CD14-positive monocyte (primary cell): Measurements from ENCODE around the gene CDCA4. TPM values are rescaled to one million over a fixed set of nuclear protein-coding genes. Genes with fewer than 3 reads are reported as not detected.

Source experiments
- DNase-seq, 3 donors: peaks; one replicate each; pipeline ENCODE4 v3.0.0-alpha.2; 2011 to 2022
- H2AFZ ChIP-seq: 2 replicates; pipeline ENCODE4 v1.6.0; 2012; ENCODE audit warnings: mild to moderate bottlenecking, low read depth, low read length, inconsistent platforms; ENCODE audit not compliant: insufficient read depth, poor library complexity, severe bottlenecking
- H3K27ac ChIP-seq, 2 donors: 1 replicate in 1 of 2; 2 replicates in 1 of 2; pipeline ENCODE4 v1.5.1; 2012 to 2013; ENCODE audit warnings: low read length in 2 of 2, control low read depth in 1 of 2, inconsistent platforms in 1 of 2, low read depth in 1 of 2, mild to moderate bottlenecking in 1 of 2
- H3K27me3 ChIP-seq, 2 donors: one replicate each; pipeline versions ENCODE4 v1.6.0 to v1.6.1; 2011 to 2013; ENCODE audit warnings: low read length in 2 of 2; ENCODE audit not compliant: control insufficient read depth in 2 of 2, insufficient read depth in 2 of 2
- H3K36me3 ChIP-seq, 2 donors: replicated peaks in 1 of 2; 1 replicate in 1 of 2; 2 replicates in 1 of 2; pipeline versions ENCODE4 v1.5.1 to v1.6.1; 2012 to 2013; ENCODE audit warnings: low read length in 2 of 2, control low read depth in 1 of 2, inconsistent platforms in 1 of 2, mild to moderate bottlenecking in 1 of 2; ENCODE audit not compliant: insufficient read depth in 2 of 2, control insufficient read depth in 1 of 2
- H3K4me1 ChIP-seq, 2 donors: 1 replicate in 1 of 2; 2 replicates in 1 of 2; pipeline versions ENCODE4 v1.5.1 to v1.6.1; 2012 to 2013; ENCODE audit warnings: low read length in 2 of 2, control low read depth in 1 of 2, inconsistent platforms in 1 of 2, mild to moderate bottlenecking in 1 of 2, moderate library complexity in 1 of 2; ENCODE audit not compliant: insufficient read depth in 2 of 2, control insufficient read depth in 1 of 2
- H3K4me2 ChIP-seq: replicated peaks from 2 replicates; pipeline ENCODE3; 2012; ENCODE audit warnings: low read length, moderate library complexity, mild to moderate bottlenecking; ENCODE audit not compliant: poor library complexity, severe bottlenecking; ENCODE audit errors: extremely low read depth
- H3K4me3 ChIP-seq, 3 experiments: fragments of 200-600 bp in 1 of 3; sonication (generic) in 1 of 3; replicated peaks in 1 of 3; 1 replicate in 2 of 3; 2 replicates in 1 of 3; pipeline ENCODE4 v1.5.1; 2011 to 2013; ENCODE audit warnings: low read length in 3 of 3, mild to moderate bottlenecking in 3 of 3, control low read depth in 2 of 3, low read depth in 2 of 3, inconsistent platforms in 1 of 3, moderate library complexity in 1 of 3
- H3K79me2 ChIP-seq: 2 replicates; pipeline ENCODE4 v1.6.0; 2012; ENCODE audit warnings: mild to moderate bottlenecking, control low read depth, inconsistent platforms, low read length, moderate library complexity; ENCODE audit not compliant: insufficient read depth
- H3K9ac ChIP-seq: 2 replicates; pipeline ENCODE4 v1.6.0; 2017; ENCODE audit warnings: low read length, mild to moderate bottlenecking; ENCODE audit not compliant: insufficient read depth, poor library complexity, severe bottlenecking
- H3K9me3 ChIP-seq, 2 donors: replicated peaks in 1 of 2; 1 replicate in 1 of 2; 2 replicates in 1 of 2; pipeline versions ENCODE4 v1.5.1 to v1.6.1; 2012 to 2013; ENCODE audit warnings: low read length in 2 of 2, control low read depth in 1 of 2; ENCODE audit not compliant: control insufficient read depth in 1 of 2, insufficient read depth in 1 of 2
- H4K20me1 ChIP-seq: 2 replicates; pipeline ENCODE4 v1.6.0; 2012; ENCODE audit warnings: mild to moderate bottlenecking, low read length, control low read depth, moderate library complexity; ENCODE audit not compliant: insufficient read depth
- H3K27ac Mint-ChIP-seq, 7 donors: one replicate each; pipeline ENCODE4 v1.8.0; 2020; ENCODE audit warnings: mild to moderate bottlenecking in 7 of 7, mixed read lengths in 7 of 7, moderate library complexity in 6 of 7, inconsistent platforms in 2 of 7
- H3K27me3 Mint-ChIP-seq, 3 donors: one replicate each; pipeline ENCODE4 v1.8.0; 2021 to 2022; ENCODE audit warnings: low read depth in 3 of 3, mild to moderate bottlenecking in 3 of 3, mixed read lengths in 3 of 3, moderate library complexity in 3 of 3, inconsistent platforms in 1 of 3
- H3K36me3 Mint-ChIP-seq, 2 donors: one replicate each; pipeline ENCODE4 v1.8.0; 2020; ENCODE audit warnings: mixed read lengths in 2 of 2, inconsistent platforms in 1 of 2, mild to moderate bottlenecking in 1 of 2
- H3K4me1 Mint-ChIP-seq: one replicate; pipeline ENCODE4 v1.8.0; 2020; ENCODE audit warnings: mild to moderate bottlenecking, mixed read lengths
- H3K4me3 Mint-ChIP-seq, 2 donors: one replicate each; pipeline ENCODE4 v1.8.0; 2020; ENCODE audit warnings: mild to moderate bottlenecking in 2 of 2, mixed read lengths in 2 of 2, moderate library complexity in 1 of 2
- H3K9me3 Mint-ChIP-seq, 7 donors: one replicate each; pipeline ENCODE4 v1.8.0; 2020 to 2022; ENCODE audit warnings: mixed read lengths in 7 of 7, mild to moderate bottlenecking in 6 of 7, moderate library complexity in 6 of 7, inconsistent platforms in 2 of 7
- CTCF ChIP-seq: fragments of 200-600 bp; IDR thresholded peaks from one replicate; pipeline ENCODE4 v1.8.0; 2022; ENCODE audit warnings: antibody characterized with exemption, mild to moderate bottlenecking
- WGBS: methylation state at CpG from one replicate; pipeline ENCODE4 v1.1.5; 2013; ENCODE audit warnings: missing lambda C conversion rate; ENCODE audit not compliant: insufficient coverage; 5-methylcytosine and 5-hydroxymethylcytosine counted together
- intact Hi-C, 2 donors: fragments of 100-400 bp; cut with micrococcal nuclease; formaldehyde crosslinking; loops; one replicate each; pipeline versions ENCODE4 v1.15.0 to v1.15.1; 2023
- polyA plus RNA-seq, 3 donors: library from polyadenylated mRNA; depleted of rRNA in 1 of 3; unstranded in 2 of 3; stranded (reverse) in 1 of 3; fragments of 300-500 nt in 2 of 3; fragments of >200 nt in 1 of 3; fragmentation: Illumina TruSeq in 2 of 3; gene quantifications; 1 replicate in 2 of 3; 2 replicates in 1 of 3; pipeline ENCODE4 v1.2.3, GENCODE V29; 2012 to 2021

The CDCA4 gene
- polyA plus RNA-seq, 3 donors, result 8.6 to 12.0 (median 11.6) TPM

GRCh38 chr14:105065280-105066228 lies 44.7 kb upstream of the CDCA4 start, which contains the start of gene GPR132:
Gene GPR132, minus strand, starts transcription at chr14:105065430. Its CDS starts 10,010 bp downstream, at chr14:105055420.
- H3K27me3 Mint-ChIP-seq, result peaks cover 0 to 4% (median 3%) of the 10 kb centered on the region in 3 donors
- peaks cover 86% of the 10 kb centered on the region for H3K4me1 Mint-ChIP-seq
- H3K79me2 ChIP-seq, result peaks cover 70% of the 10 kb centered on the region
- peak within 1 kb of the TSS; percentile 99 to 100 for H3K27ac ChIP-seq
- H3K4me3 Mint-ChIP-seq, result peak within 1 kb of the TSS; percentile 95 to 96
- no peak for TF ChIP-seq CTCF
- H3K36me3 Mint-ChIP-seq, result peaks cover 6 to 11% of the 10 kb centered on the region in 2 donors
- H3K4me1 ChIP-seq, result peaks cover 93 to 94% of the 10 kb centered on the region in 2 donors
- peak; percentile 98 to 100 (median 99) for DNase-seq
- H3K36me3 ChIP-seq, result no peaks in the 10 kb centered on the region
- H4K20me1 ChIP-seq, result peaks cover 15% of the 10 kb centered on the region
- 23% methylated on average over 10 of the region's 22 CpGs for WGBS
- peak within 1 kb of the TSS; percentile 91 for H3K4me2 ChIP-seq
- peaks cover 0 to 4% (median 0%) of the 10 kb centered on the region in 7 donors for H3K9me3 Mint-ChIP-seq
- peak within 1 kb of the TSS; percentile 72 to 87 (median 83) for H3K4me3 ChIP-seq
- no peak within 1 kb of the TSS for H2AFZ ChIP-seq
- no peaks in the 10 kb centered on the region for H3K27me3 ChIP-seq
- peak within 1 kb of the TSS; percentile 98 for H3K9ac ChIP-seq
- peak within 1 kb of the TSS; percentile 98 to 99 (median 99) for H3K27ac Mint-ChIP-seq
- no peaks in the 10 kb centered on the region for H3K9me3 ChIP-seq
- intact Hi-C loops, result loop anchor here in 1 of 2 donors (2.0 to 10.0 kb wide), 2 partner anchors 41 to 419 kb away; partner anchors contain the start of gene CRIP1

- peaks cover 93 to 94% of the 10 kb centered on the region in 2 donors for H3K4me1 ChIP-seq
- no peaks in the 10 kb centered on the region for H3K27me3 ChIP-seq
- DNase-seq, result peak; percentile 64 to 81 (median 71)
- H3K9me3 ChIP-seq, result no peaks in the 10 kb centered on the region
- Mint-ChIP-seq H3K27ac (peak overlapping the region; percentile 98 to 99 (median 99)), H3K4me3 (peak overlapping the region; percentile 95 to 96), H3K9me3 (peaks cover 0 to 4% (median 0%) of the 10 kb centered on the region in 7 donors), H3K27me3 (peaks cover 0 to 3% (median 3%) of the 10 kb centered on the region in 3 donors), H3K4me1 (peaks cover 86% of the 10 kb centered on the region), H3K36me3 (peaks cover 6 to 13% of the 10 kb centered on the region in 2 donors)
- peak overlapping the region; percentile 98 for H3K9ac ChIP-seq
- H3K36me3 ChIP-seq, result no peaks in the 10 kb centered on the region
- peaks cover 78% of the 10 kb centered on the region for H3K79me2 ChIP-seq
- peak overlapping the region; percentile 72 to 87 (median 83) for H3K4me3 ChIP-seq
- peak overlapping the region; percentile 99 to 100 for H3K27ac ChIP-seq
- peaks cover 23% of the 10 kb centered on the region for H4K20me1 ChIP-seq
- H3K4me2 ChIP-seq, result peak overlapping the region; percentile 91
- TF ChIP-seq CTCF, result no peak
- 6% methylated on average over 12 of the region's 12 CpGs for WGBS
- H2AFZ ChIP-seq, result no peak overlapping the region
- intact Hi-C loops, result loop anchor here in 1 of 2 donors (2.0 to 10.0 kb wide), 2 partner anchors 40 to 420 kb away; partner anchors contain the start of gene CRIP1
Observed at GRCh38 chr14:105064721-105065143, 43.8 kb upstream of the CDCA4 start.
